ENCODE data around the gene PGGT1B. TPM values are rescaled to one million over a fixed set of nuclear protein-coding genes. Genes with fewer than 3 reads are reported as not detected.

PGGT1B gene
- total and polyA plus RNA-seq, 2 of the 8 experiments (the other 6 are each of a cell fraction or from before 2014, with no cell fraction given) = 1.9 to 43.1 TPM

- Histone ChIP-seq H4K5ac (ENCODE audit: insufficient read length, low read depth, low read length) (no peak overlapping the region), H3K23ac (ENCODE audit: insufficient read length) (no peak overlapping the region), H3K4me1 (replicated peaks in 1 of 4; ENCODE audit: control insufficient read depth in 3 of 4, insufficient read depth in 4 of 4, low read length in 3 of 4) (no peaks in the 10 kb centered on the region), H3K18ac (ENCODE audit: extremely low read depth, low read length) (no peak overlapping the region), H3K14ac (ENCODE audit: insufficient read length) (no peak overlapping the region), H3K4ac (replicated peaks; ENCODE audit: insufficient read length, low read depth, low read length) (no peak overlapping the region), H3K36me3 (ENCODE audit: control insufficient read depth in 2 of 4, insufficient read depth in 4 of 4, low read length in 3 of 4) (no peaks in the 10 kb centered on the region; a peak in 1 of 8 replicates), H2AFZ (ENCODE audit: low read length) (no peak overlapping the region), H3K27ac (ENCODE audit: low read depth, low read length) (no peak overlapping the region), H3K23me2 (ENCODE audit: low read depth, low read length) (no peaks in the 10 kb centered on the region), H2AK5ac (ENCODE audit: low read depth, low read length) (no peak overlapping the region), H4K20me1 (replicated peaks in 1 of 2; ENCODE audit: control insufficient read depth in 1 of 2, insufficient read depth in 2 of 2, low read length in 2 of 2) (peaks cover 2% of the 10 kb centered on the region in 2 experiments), H4K91ac (replicated peaks; ENCODE audit: insufficient read length, low read length) (no peak overlapping the region), H2BK20ac (ENCODE audit: low read length) (no peak overlapping the region), H3K79me1 (ENCODE audit: low read depth, low read length) (peaks cover 2% of the 10 kb centered on the region), H2BK5ac (ENCODE audit: low read depth, low read length) (no peak overlapping the region), H3K9me3 (ENCODE audit: insufficient read depth in 2 of 2, low read depth in 1 of 2, low read length in 1 of 2) (no peaks in the 10 kb centered on the region), H2BK120ac (replicated peaks; ENCODE audit: low read depth, low read length) (no peak overlapping the region), H3K56ac (replicated peaks; ENCODE audit: insufficient read length, low read depth, low read length) (no peak overlapping the region), H3K4me3 (ENCODE audit: extremely low read depth in 1 of 4, insufficient read depth in 2 of 4, low read depth in 3 of 4, low read length in 4 of 4) (no peak overlapping the region), H2BK12ac (ENCODE audit: low read depth, low read length) (no peak overlapping the region), H3K4me2 (ENCODE audit: insufficient read depth in 1 of 2, low read depth in 2 of 2, low read length in 2 of 2) (no peak overlapping the region), H2BK15ac (ENCODE audit: low read length) (no peak overlapping the region), H3K79me2 (ENCODE audit: control insufficient read depth in 1 of 2, insufficient read depth in 2 of 2, low read length in 2 of 2) (peaks cover 0 to 87% of the 10 kb centered on the region in 2 experiments; a peak in 2 of 4 replicates), H3K27me3 (replicated peaks in 1 of 4; ENCODE audit: control insufficient read depth in 3 of 4, extremely low read depth in 1 of 4, insufficient read depth in 3 of 4, low read length in 3 of 4) (no peaks in the 10 kb centered on the region), H3K9ac (replicated peaks in 1 of 4; ENCODE audit: extremely low read depth in 1 of 4, low read depth in 3 of 4, low read length in 3 of 4) (no peak overlapping the region), H4K8ac (ENCODE audit: extremely low read depth, insufficient read depth, low read length) (no peak overlapping the region)
- CTCF ChIA-PET (ENCODE audit: partially characterized antibody) = interaction anchor here (0.5 kb wide), 1 partner anchor 191 kb away, joined by 3 read pairs; no protein-coding TSS in a partner anchor
- FAIRE-seq = no peak
- no peak for DNase-seq (ENCODE audit: low read depth in 1 of 2, low spot score in 2 of 2)
- POLR2A ChIA-PET (ENCODE audit: partially characterized antibody) = no interaction called here
- WGBS, 2 experiments (ENCODE audit: extremely low coverage in 1 of 2, insufficient coverage in 1 of 2, insufficient read length in 1 of 2, insufficient replicate concordance in 2 of 2, low coverage in 1 of 2, low lambda C conversion rate in 2 of 2, missing lambda C conversion rate in 1 of 2) = 90% methylated on average over 4 of the region's 4 CpGs; no CpG with 5 or more reads in 1 of the 2 experiments
- TF ChIP-seq PHF8 (conservative IDR thresholded peaks at IDR 0.05; ENCODE audit: low read depth, low read length) = no peak
- no peak for TF ChIP-seq CHD1 (IDR thresholded peaks at IDR 0.05; ENCODE audit: low read depth, low read length)
- no peak for TF ChIP-seq EGR1 (IDR thresholded peaks at IDR 0.05; ENCODE audit: borderline replicate concordance, low read depth, low read length)
- TF ChIP-seq CEBPB (IDR thresholded peaks at IDR 0.05; ENCODE audit: low read depth, low read length) = no peak
- no peak for TF ChIP-seq ASH2L (IDR thresholded peaks at IDR 0.05; ENCODE audit: low read length)
- no peak for TF ChIP-seq SIN3A (conservative IDR thresholded peaks at IDR 0.05 in 1 of 2, IDR thresholded peaks at IDR 0.05 in 1 of 2; ENCODE audit: low read depth in 1 of 2, low read length in 2 of 2)
- no peak for TF ChIP-seq SP1 (IDR thresholded peaks at IDR 0.05; ENCODE audit: low read depth, low read length)
- TF ChIP-seq CHD2 (IDR thresholded peaks at IDR 0.05; ENCODE audit: low read length) = no peak
- TF ChIP-seq TAF7 (optimal IDR thresholded peaks at IDR 0.05; ENCODE audit: borderline replicate concordance, low read depth, low read length) = no peak
- no peak for TF ChIP-seq TEAD4 (IDR thresholded peaks at IDR 0.05; ENCODE audit: low read depth, low read length)
- TF ChIP-seq CREB1 (IDR thresholded peaks at IDR 0.05) = no peak
- TF ChIP-seq CBX5 (IDR thresholded peaks at IDR 0.05; ENCODE audit: low read depth, low read length) = no peak
- no peak for TF ChIP-seq SUZ12 (IDR thresholded peaks at IDR 0.05; ENCODE audit: low read length)
- no peak for TF ChIP-seq CBX8 (IDR thresholded peaks at IDR 0.05; ENCODE audit: borderline replicate concordance, low read depth, low read length)
Measured at GRCh38 chr5:115289104-115289503, 26.4 kb upstream of the PGGT1B start.

All from H1 (cell line).